ENCODE data around the gene DEFB124. TPM values are rescaled to one million over a fixed set of nuclear protein-coding genes. Genes with fewer than 3 reads are reported as not detected.

Gene DEFB124
- total and polyA plus RNA-seq, 2 of the 8 experiments (the other 6 are each of a cell fraction or from before 2014, with no cell fraction given) = not detected

DNA sequence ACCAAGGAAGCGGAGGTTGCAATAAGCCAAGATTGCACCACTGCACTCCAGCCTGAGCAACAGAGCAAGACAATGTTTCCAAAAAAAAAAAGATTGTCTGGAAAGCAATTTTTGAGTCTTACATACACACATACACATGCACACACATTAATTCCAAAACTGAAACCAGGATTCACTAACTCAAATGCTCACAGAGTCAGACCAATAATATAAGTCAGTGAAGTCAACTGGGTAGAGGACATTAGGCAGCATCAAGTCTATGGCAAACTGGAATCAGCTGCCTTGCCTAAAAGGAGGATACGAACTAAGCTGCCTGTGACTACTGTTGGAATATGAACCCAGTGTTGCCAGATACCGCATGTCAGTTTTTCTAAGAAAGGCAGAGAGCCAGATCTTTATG, 15.8 kb upstream of the DEFB124 start:
- CTCF ChIA-PET (ENCODE audit: partially characterized antibody) = interaction anchor here (0.6 to 1.7 kb wide), 3 partner anchors 11 to 180 kb away, joined by 3 to 6 read pairs (median 5); no protein-coding TSS in a partner anchor
- WGBS, 2 experiments (ENCODE audit: extremely low coverage in 1 of 2, insufficient coverage in 1 of 2, insufficient read length in 1 of 2, insufficient replicate concordance in 2 of 2, low coverage in 1 of 2, low lambda C conversion rate in 2 of 2, missing lambda C conversion rate in 1 of 2) = 88% methylated on average over 3 of the region's 3 CpGs; no CpG with 5 or more reads in 1 of the 2 experiments
- TF ChIP-seq TBP (IDR thresholded peaks at IDR 0.05; ENCODE audit: low read depth, low read length) (no peak), MAFK (IDR thresholded peaks at IDR 0.05; ENCODE audit: low read depth, low read length) (no peak), SUZ12 (IDR thresholded peaks at IDR 0.05; ENCODE audit: low read length) (no peak), YY1 (IDR thresholded peaks at IDR 0.05; ENCODE audit: low read depth, low read length) (no peak), TAF1 (IDR thresholded peaks at IDR 0.05; ENCODE audit: low read depth, low read length) (no peak), RAD21 (IDR thresholded peaks at IDR 0.05 in 1 of 2, conservative IDR thresholded peaks at IDR 0.05 in 1 of 2; ENCODE audit: low read depth in 2 of 2, low read length in 2 of 2) (no peak), NRF1 (IDR thresholded peaks at IDR 0.05; ENCODE audit: low read depth, low read length) (no peak), CBX8 (IDR thresholded peaks at IDR 0.05; ENCODE audit: borderline replicate concordance, low read depth, low read length) (no peak), SIRT6 (IDR thresholded peaks at IDR 0.05; ENCODE audit: low read length) (no peak), BACH1 (IDR thresholded peaks at IDR 0.05; ENCODE audit: low read length) (no peak), POU5F1 (IDR thresholded peaks at IDR 0.05; ENCODE audit: low read depth, low read length) (no peak), RNF2 (IDR thresholded peaks at IDR 0.05; ENCODE audit: borderline replicate concordance, low read depth, low read length, missing control alignments, poor library complexity, severe bottlenecking) (no peak)
- TF ChIP-seq, protein P1, sequence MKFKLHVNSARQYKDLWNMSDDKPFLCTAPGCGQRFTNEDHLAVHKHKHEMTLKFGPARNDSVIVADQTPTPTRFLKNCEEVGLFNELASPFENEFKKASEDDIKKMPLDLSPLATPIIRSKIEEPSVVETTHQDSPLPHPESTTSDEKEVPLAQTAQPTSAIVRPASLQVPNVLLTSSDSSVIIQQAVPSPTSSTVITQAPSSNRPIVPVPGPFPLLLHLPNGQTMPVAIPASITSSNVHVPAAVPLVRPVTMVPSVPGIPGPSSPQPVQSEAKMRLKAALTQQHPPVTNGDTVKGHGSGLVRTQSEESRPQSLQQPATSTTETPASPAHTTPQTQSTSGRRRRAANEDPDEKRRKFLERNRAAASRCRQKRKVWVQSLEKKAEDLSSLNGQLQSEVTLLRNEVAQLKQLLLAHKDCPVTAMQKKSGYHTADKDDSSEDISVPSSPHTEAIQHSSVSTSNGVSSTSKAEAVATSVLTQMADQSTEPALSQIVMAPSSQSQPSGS (IDR thresholded peaks at IDR 0.05; ENCODE audit: low read length) = no peak

More for the DNA sequence above, 15.8 kb upstream of the DEFB124 start:
- no peak overlapping the region for H3K27ac ChIP-seq (ENCODE audit: low read depth, low read length)
- H3K79me2 ChIP-seq (ENCODE audit: control insufficient read depth in 1 of 2, insufficient read depth in 2 of 2, low read length in 2 of 2) = no peaks in the 10 kb centered on the region
- H3K14ac ChIP-seq (ENCODE audit: insufficient read length) = no peak overlapping the region
- H2BK12ac ChIP-seq (ENCODE audit: low read depth, low read length) = no peak overlapping the region
- peaks cover 51 to 59% of the 10 kb centered on the region in 2 experiments for H3K9me3 ChIP-seq (ENCODE audit: insufficient read depth in 2 of 2, low read depth in 1 of 2, low read length in 1 of 2)
- H3K4ac ChIP-seq (replicated peaks; ENCODE audit: insufficient read length, low read depth, low read length) = no peak overlapping the region
- H3K36me3 ChIP-seq (ENCODE audit: control insufficient read depth in 2 of 4, insufficient read depth in 4 of 4, low read length in 3 of 4) = no peaks in the 10 kb centered on the region
- H3K23ac ChIP-seq (ENCODE audit: insufficient read length) = no peak overlapping the region
- no peaks in the 10 kb centered on the region for H3K4me1 ChIP-seq (replicated peaks in 1 of 4; ENCODE audit: control insufficient read depth in 3 of 4, insufficient read depth in 4 of 4, low read length in 3 of 4)
- no peak overlapping the region for H3K9ac ChIP-seq (replicated peaks in 1 of 4; ENCODE audit: extremely low read depth in 1 of 4, low read depth in 3 of 4, low read length in 3 of 4)
- no peaks in the 10 kb centered on the region for H4K20me1 ChIP-seq (replicated peaks in 1 of 2; ENCODE audit: control insufficient read depth in 1 of 2, insufficient read depth in 2 of 2, low read length in 2 of 2)
- no peak overlapping the region for H3K4me3 ChIP-seq (ENCODE audit: extremely low read depth in 1 of 4, insufficient read depth in 2 of 4, low read depth in 3 of 4, low read length in 4 of 4)
- no peak overlapping the region for H3K18ac ChIP-seq (ENCODE audit: extremely low read depth, low read length)
- H3K27me3 ChIP-seq (replicated peaks in 1 of 4; ENCODE audit: control insufficient read depth in 3 of 4, extremely low read depth in 1 of 4, insufficient read depth in 3 of 4, low read length in 3 of 4) = no peaks in the 10 kb centered on the region
- no peak for FAIRE-seq
- no peak overlapping the region for H2BK120ac ChIP-seq (replicated peaks; ENCODE audit: low read depth, low read length)
- no peak overlapping the region for H2BK20ac ChIP-seq (ENCODE audit: low read length)
- no peak overlapping the region for H4K91ac ChIP-seq (replicated peaks; ENCODE audit: insufficient read length, low read length)
- H3K4me2 ChIP-seq (ENCODE audit: insufficient read depth in 1 of 2, low read depth in 2 of 2, low read length in 2 of 2) = no peak overlapping the region
- DNase-seq (ENCODE audit: low read depth in 1 of 2, low spot score in 2 of 2) = no peak
- H3K23me2 ChIP-seq (ENCODE audit: low read depth, low read length) = no peaks in the 10 kb centered on the region
- no peak overlapping the region for H3K56ac ChIP-seq (replicated peaks; ENCODE audit: insufficient read length, low read depth, low read length)
- POLR2A ChIA-PET (ENCODE audit: partially characterized antibody) = no interaction called here
- H3K79me1 ChIP-seq (ENCODE audit: low read depth, low read length) = no peaks in the 10 kb centered on the region
- H2BK5ac ChIP-seq (ENCODE audit: low read depth, low read length) = no peak overlapping the region
- H2BK15ac ChIP-seq (ENCODE audit: low read length) = no peak overlapping the region
- no peak overlapping the region for H2AK5ac ChIP-seq (ENCODE audit: low read depth, low read length)
- no peak overlapping the region for H4K5ac ChIP-seq (ENCODE audit: insufficient read length, low read depth, low read length)
- no peak overlapping the region for H2AFZ ChIP-seq (ENCODE audit: low read length)
- no peak overlapping the region for H4K8ac ChIP-seq (ENCODE audit: extremely low read depth, insufficient read depth, low read length)
